GM12872 (cell line): ENCODE measurements around the gene EDRF1.

Experiments used
- CTCF ChIP-seq: IDR thresholded peaks from 3 replicates; pipeline ENCODE4 v1.5.1; 2011; ENCODE audit warnings: low read depth, mild to moderate bottlenecking, low read length, moderate library complexity; ENCODE audit not compliant: insufficient read depth

The EDRF1 gene

DNA sequence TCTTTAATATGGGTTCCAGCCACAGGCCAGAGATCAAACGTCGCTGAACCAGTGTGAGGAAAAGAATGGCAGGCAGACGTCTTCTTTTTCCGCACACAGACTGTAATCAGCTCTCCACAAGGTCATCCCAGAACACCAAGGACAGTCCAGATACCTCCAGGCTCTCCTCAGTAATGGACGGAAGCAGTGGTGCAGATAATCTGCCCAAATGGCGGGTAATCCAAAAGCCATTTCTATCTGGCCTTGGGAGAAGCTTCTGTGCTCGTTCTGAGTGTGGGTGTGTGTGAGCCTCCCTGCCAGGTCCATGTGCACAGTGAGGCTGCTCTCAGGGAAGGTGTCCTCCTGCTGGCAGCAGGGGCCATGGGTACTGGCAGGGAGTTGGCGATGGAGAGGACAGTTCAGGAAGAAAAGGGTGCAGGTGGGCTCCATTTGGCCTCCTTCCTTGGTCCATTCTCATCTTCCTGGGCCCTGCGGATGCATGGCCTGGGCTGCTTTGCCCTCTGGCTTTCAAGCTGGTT is 21.0 kb upstream of the EDRF1 start:
- no peak for TF ChIP-seq CTCF

DNA sequence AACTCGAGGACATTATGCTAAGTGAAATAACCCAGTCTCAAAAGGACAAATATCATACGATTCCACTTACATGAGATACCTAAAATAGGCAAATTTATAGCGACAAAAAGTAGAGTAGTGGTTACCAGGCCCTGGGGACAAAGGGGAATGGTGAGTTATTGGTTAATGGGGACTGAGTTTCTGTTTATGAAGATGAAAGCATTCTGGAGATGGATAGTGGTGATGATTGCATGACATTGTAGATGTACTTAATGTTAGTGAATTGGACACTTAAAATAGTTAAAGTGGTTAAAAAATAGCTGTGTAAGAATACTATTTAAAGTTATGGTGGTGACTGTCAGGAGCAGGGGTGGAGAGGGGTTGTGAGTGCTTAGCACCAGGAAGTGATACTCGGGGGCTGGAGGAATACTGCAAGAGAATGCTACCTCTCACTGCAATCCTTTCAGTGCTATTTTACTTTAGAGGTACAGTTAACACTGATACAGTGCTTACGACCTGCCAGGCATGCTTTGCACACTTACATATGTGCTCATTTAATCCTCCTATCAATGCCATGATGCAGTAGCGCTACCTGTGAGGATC is 19.9 kb upstream of the EDRF1 start:
- no peak for TF ChIP-seq CTCF

DNA sequence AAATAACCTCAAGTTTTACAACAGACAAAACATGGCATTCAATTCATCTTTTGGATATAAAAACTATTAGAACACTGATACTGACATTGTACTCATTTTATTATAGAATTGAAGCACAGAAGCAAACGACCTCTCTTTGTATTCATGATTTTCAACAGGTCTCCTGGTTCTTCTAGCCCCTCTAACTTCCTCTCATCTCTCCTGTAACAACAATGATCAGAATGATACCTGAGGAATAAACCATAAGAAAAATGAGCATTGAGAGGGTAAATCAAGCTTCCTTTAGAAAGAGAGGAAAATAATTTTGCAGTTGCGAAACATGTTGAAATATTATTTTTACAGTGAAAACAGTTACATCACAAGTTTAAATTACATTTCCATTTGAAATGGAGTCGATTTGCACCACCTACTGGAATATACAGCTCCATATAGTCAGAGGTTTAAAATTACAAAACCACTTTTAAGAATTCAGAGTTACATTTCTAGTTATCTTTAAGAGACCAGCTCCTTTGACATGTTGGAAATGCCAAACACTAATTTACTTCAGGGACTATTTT is 19.1 kb upstream of the EDRF1 start:
- no peak for TF ChIP-seq CTCF

- TF ChIP-seq CTCF = no peak
Measured at GRCh38 chr10:125707541-125708468, 11.7 kb upstream of the EDRF1 start.

DNA sequence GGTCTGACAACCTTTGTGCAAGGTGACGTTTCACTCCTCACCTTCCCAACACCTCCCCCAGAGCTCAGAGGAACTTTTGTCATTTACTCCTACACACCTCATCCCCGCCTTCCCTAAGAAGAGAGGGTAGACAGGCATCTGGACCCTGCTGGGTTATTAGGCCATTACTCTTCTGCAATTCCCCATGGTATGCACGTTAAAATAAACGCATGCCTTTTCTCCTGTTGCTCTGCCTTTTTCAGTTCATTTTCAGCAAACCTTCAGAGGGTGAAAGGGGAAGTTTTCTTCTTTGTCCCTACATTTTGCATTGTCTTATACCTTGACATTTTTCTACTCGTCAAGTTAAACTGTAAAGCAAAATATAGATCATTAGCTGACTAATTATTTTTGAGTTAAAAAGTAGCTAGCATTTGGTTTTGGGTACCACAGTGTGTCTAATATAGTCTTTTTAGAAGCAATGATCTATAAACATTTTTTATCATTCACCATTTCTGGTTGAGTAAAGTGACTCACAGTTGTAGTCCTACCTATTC is 10.5 kb upstream of the EDRF1 start:
- TF ChIP-seq CTCF = no peak

GRCh38 chr10:125709553-125710474 is 9.7 kb upstream of the EDRF1 start:
- no peak for TF ChIP-seq CTCF
